ENCODE results near the gene TEKT1.
"Not testable (repeated sequence)": the region's sequence is repeated elsewhere in the genome, so short reads cannot be mapped to it uniquely, and the experiment has no call there.

The TEKT1 gene

GRCh38 chr17:6831661-6832263, at the start of gene TEKT1:
TEKT1 (minus strand) TSS chr17:6831729; CDS start chr17:6830376, 1,353 bp downstream.
- DNase-seq = peak; percentile 67

GRCh38 chr17:6879221-6879975, 47.9 kb upstream of the TEKT1 start:
- DNase-seq = not testable (repeated sequence)

- not testable (repeated sequence) for DNase-seq
These were observed 43.7 kb upstream of the TEKT1 start for GRCh38 chr17:6875276-6875675.

- DNase-seq = no peak
These were observed 41.4 kb upstream of the TEKT1 start for GRCh38 chr17:6872936-6873335.

GRCh38 chr17:6870841-6871240, 39.3 kb upstream of the TEKT1 start:
- no peak for DNase-seq

GRCh38 chr17:6868582-6868981, 37.1 kb upstream of the TEKT1 start:
- no peak for DNase-seq

- DNase-seq = no peak
These were observed 36.3 kb upstream of the TEKT1 start for GRCh38 chr17:6867849-6868248.

GRCh38 chr17:6862825-6863224, 31.3 kb upstream of the TEKT1 start:
- no peak for DNase-seq

GRCh38 chr17:6862122-6862521, 30.6 kb upstream of the TEKT1 start:
- DNase-seq = no peak

- no peak for DNase-seq
These were observed 26.4 kb upstream of the TEKT1 start for GRCh38 chr17:6857904-6858303.

GRCh38 chr17:6857336-6857735, 25.8 kb upstream of the TEKT1 start:
- no peak for DNase-seq

- no peak for DNase-seq
These were observed 24.5 kb upstream of the TEKT1 start for GRCh38 chr17:6856051-6856450.

- DNase-seq = peak; percentile 20
These were observed 22.4 kb upstream of the TEKT1 start for GRCh38 chr17:6853764-6854442.

- DNase-seq = not testable (repeated sequence)
These were observed 17.1 kb upstream of the TEKT1 start for GRCh38 chr17:6848545-6849179.

- DNase-seq = not testable (repeated sequence)
These were observed 14.6 kb upstream of the TEKT1 start for GRCh38 chr17:6846138-6846537.

- not testable (repeated sequence) for DNase-seq
These were observed 12.9 kb upstream of the TEKT1 start for GRCh38 chr17:6844406-6844805.

GRCh38 chr17:6843241-6843880, 11.8 kb upstream of the TEKT1 start:
- DNase-seq = no peak

GRCh38 chr17:6841769-6842168, 10.2 kb upstream of the TEKT1 start:
- not testable (repeated sequence) for DNase-seq

GRCh38 chr17:6830383-6830986, 1.0 kb downstream of the TEKT1 start:
- DNase-seq = no peak

GRCh38 chr17:6823011-6823442, 8.5 kb downstream of the TEKT1 start:
- no peak for DNase-seq

- DNase-seq = no peak
These were observed 12.6 kb downstream of the TEKT1 start for GRCh38 chr17:6818938-6819337.

GRCh38 chr17:6816368-6816767, 15.2 kb downstream of the TEKT1 start:
- DNase-seq = not testable (repeated sequence)

All from CD4-positive, alpha-beta T cell treated with Interleukin-17A for 4 hours (primary cell).